Neuronal stem cell (in vitro differentiated cells): ENCODE data around the gene BCAS1.

Experiments
- DNase-seq: peaks from one replicate; pipeline ENCODE4 v3.0.0-alpha.2; 2013; ENCODE audit warnings: low spot score
- H2AFZ ChIP-seq: one replicate; pipeline ENCODE4 v1.6.1; 2013; ENCODE audit warnings: mild to moderate bottlenecking, low read length, inconsistent platforms
- H2AK5ac ChIP-seq: 2 replicates; pipeline ENCODE4 v1.6.1; 2013; ENCODE audit warnings: low read depth, mild to moderate bottlenecking, inconsistent platforms, low read length, moderate library complexity, mixed read lengths
- H2BK120ac ChIP-seq: 2 replicates; pipeline ENCODE4 v1.6.1; 2013; ENCODE audit warnings: low read depth, mild to moderate bottlenecking, inconsistent platforms, low read length, moderate library complexity, mixed read lengths
- H2BK12ac ChIP-seq: one replicate; pipeline ENCODE4 v1.6.1; 2013; ENCODE audit warnings: low read length, inconsistent platforms
- H2BK15ac ChIP-seq: 2 replicates; pipeline ENCODE4 v1.6.1; 2013; ENCODE audit warnings: mild to moderate bottlenecking, low read length, inconsistent platforms, mixed read lengths
- H2BK5ac ChIP-seq: one replicate; pipeline ENCODE4 v1.6.1; 2013; ENCODE audit warnings: inconsistent platforms, mild to moderate bottlenecking, low read length, moderate library complexity
- H3K14ac ChIP-seq: one replicate; pipeline ENCODE4 v1.6.1; 2013; ENCODE audit warnings: low read length, inconsistent platforms
- H3K18ac ChIP-seq: 2 replicates; pipeline ENCODE4 v1.6.1; 2013; ENCODE audit warnings: low read length, inconsistent platforms
- H3K23ac ChIP-seq: 2 replicates; pipeline ENCODE4 v1.6.1; 2013; ENCODE audit warnings: low read depth, mild to moderate bottlenecking, mixed read lengths, low read length, inconsistent platforms; ENCODE audit not compliant: poor library complexity
- H3K27ac ChIP-seq: replicated peaks from 3 replicates; pipeline ENCODE4 v1.5.1; 2013; ENCODE audit warnings: low read length, inconsistent platforms
- H3K27me3 ChIP-seq, 3 experiments: 2 replicates each; pipeline ENCODE4 v1.6.1; 2013; ENCODE audit warnings: low read length in 3 of 3, mild to moderate bottlenecking in 2 of 3, inconsistent platforms in 1 of 3, low read depth in 1 of 3, mixed read lengths in 1 of 3, moderate library complexity in 1 of 3; ENCODE audit not compliant: control insufficient read depth in 3 of 3, insufficient read depth in 3 of 3
- H3K36me3 ChIP-seq, 2 donors: replicated peaks in 1 of 2; 2 replicates each; pipeline ENCODE4 v1.6.1; 2013; ENCODE audit warnings: low read length in 2 of 2; ENCODE audit not compliant: control insufficient read depth in 2 of 2, insufficient read depth in 2 of 2
- H3K4ac ChIP-seq: 2 replicates; pipeline ENCODE4 v1.6.1; 2013; ENCODE audit warnings: inconsistent platforms, mild to moderate bottlenecking, low read length, moderate library complexity
- H3K4me1 ChIP-seq, 2 donors: 1 replicate in 1 of 2; 2 replicates in 1 of 2; pipeline ENCODE4 v1.6.1; 2013; ENCODE audit warnings: low read length in 2 of 2, low read depth in 1 of 2; ENCODE audit not compliant: control insufficient read depth in 2 of 2, insufficient read depth in 1 of 2
- H3K4me2 ChIP-seq: one replicate; pipeline ENCODE4 v1.6.1; 2013; ENCODE audit warnings: mild to moderate bottlenecking, low read length, inconsistent platforms; ENCODE audit not compliant: insufficient read depth, poor library complexity, severe bottlenecking
- H3K4me3 ChIP-seq, 2 donors: 2 replicates each; pipeline ENCODE4 v1.5.1; 2013; ENCODE audit warnings: low read length in 2 of 2, mild to moderate bottlenecking in 2 of 2, inconsistent platforms in 1 of 2, moderate library complexity in 1 of 2
- H3K79me1 ChIP-seq: one replicate; pipeline ENCODE4 v1.6.1; 2013; ENCODE audit warnings: low read depth, mild to moderate bottlenecking, inconsistent platforms, low read length, moderate library complexity
- H3K9ac ChIP-seq: one replicate; pipeline ENCODE4 v1.6.1; 2013; ENCODE audit warnings: mild to moderate bottlenecking, low read depth, low read length, inconsistent platforms; ENCODE audit not compliant: poor library complexity
- H3K9me3 ChIP-seq, 2 donors: replicated peaks in 1 of 2; 2 replicates each; pipeline versions ENCODE3 to v1.6.1; 2013; ENCODE audit warnings: low read length in 2 of 2, mild to moderate bottlenecking in 2 of 2, inconsistent platforms in 1 of 2, low read depth in 1 of 2, mixed read lengths in 1 of 2, moderate library complexity in 1 of 2; ENCODE audit not compliant: control insufficient read depth in 2 of 2, insufficient read depth in 1 of 2
- H4K8ac ChIP-seq: one replicate; pipeline ENCODE4 v1.6.1; 2013; ENCODE audit warnings: low read depth, mild to moderate bottlenecking, inconsistent platforms, low read length, moderate library complexity
- H4K91ac ChIP-seq: one replicate; pipeline ENCODE4 v1.6.1; 2013; ENCODE audit warnings: low read length, low read depth, mild to moderate bottlenecking, inconsistent platforms; ENCODE audit not compliant: poor library complexity
- WGBS, 2 donors: extraction: QIAGEN DNeasy Blood & Tissue Kit; methylation state at CpG; one replicate each; pipeline ENCODE4 v1.1.7; 2013; ENCODE audit warnings: missing lambda C conversion rate in 2 of 2, mixed read lengths in 1 of 2; ENCODE audit not compliant: insufficient read length in 2 of 2, insufficient replicate concordance in 1 of 2; ENCODE audit errors: extremely low coverage in 2 of 2; 5-methylcytosine and 5-hydroxymethylcytosine counted together

The BCAS1 gene

GRCh38 chr20:53929974-53930650 lies 140.3 kb downstream of the BCAS1 start:
- Histone ChIP-seq H3K36me3 (no peaks in the 10 kb centered on the region), H3K4ac (no peak overlapping the region), H3K9ac (no peak overlapping the region), H3K4me1 (peaks cover under 1 to 7% of the 10 kb centered on the region in 2 donors), H2AFZ (no peak overlapping the region), H3K23ac (no peak overlapping the region), H3K4me2 (no peak overlapping the region), H2AK5ac (no peak overlapping the region), H4K8ac (no peak overlapping the region), H2BK5ac (no peak overlapping the region), H3K27ac (no peak overlapping the region), H2BK120ac (no peak overlapping the region), H3K79me1 (no peaks in the 10 kb centered on the region), H3K14ac (no peak overlapping the region), H4K91ac (no peak overlapping the region), H2BK12ac (no peak overlapping the region), H3K9me3 (peaks cover 0 to 2% of the 10 kb centered on the region in 2 donors), H2BK15ac (no peak overlapping the region), H3K18ac (no peak overlapping the region), H3K27me3 (no peaks in the 10 kb centered on the region), H3K4me3 (no peak overlapping the region)
- no CpG with 5 or more reads among the region's 6 CpGs for WGBS, 2 donors
- no peak for DNase-seq

GRCh38 chr20:53929399-53929798 lies 141.0 kb downstream of the BCAS1 start:
- no peaks in the 10 kb centered on the region for H3K36me3 ChIP-seq
- no peak overlapping the region for H3K14ac ChIP-seq
- peaks cover 0 to 2% of the 10 kb centered on the region in 2 donors for H3K9me3 ChIP-seq
- H4K91ac ChIP-seq = no peak overlapping the region
- H3K9ac ChIP-seq = no peak overlapping the region
- H4K8ac ChIP-seq = no peak overlapping the region
- no peak overlapping the region for H3K18ac ChIP-seq
- H2BK15ac ChIP-seq = no peak overlapping the region
- H3K4me2 ChIP-seq = no peak overlapping the region
- no peak overlapping the region for H3K4me3 ChIP-seq
- no peak overlapping the region for H3K23ac ChIP-seq
- H2BK120ac ChIP-seq = no peak overlapping the region
- H2BK12ac ChIP-seq = no peak overlapping the region
- no peak for DNase-seq
- H2AK5ac ChIP-seq = no peak overlapping the region
- H3K4ac ChIP-seq = no peak overlapping the region
- H3K79me1 ChIP-seq = no peaks in the 10 kb centered on the region
- no peak overlapping the region for H2BK5ac ChIP-seq
- WGBS, 2 donors = no CpG with 5 or more reads among the region's 2 CpGs
- no peak overlapping the region for H2AFZ ChIP-seq
- H3K4me1 ChIP-seq = peaks cover 0 to 1% of the 10 kb centered on the region in 2 donors
- H3K27ac ChIP-seq = no peak overlapping the region
- H3K27me3 ChIP-seq = no peaks in the 10 kb centered on the region

- Histone ChIP-seq H3K27ac (no peak overlapping the region), H2BK15ac (no peak overlapping the region), H3K14ac (no peak overlapping the region), H3K9me3 (peaks cover 0 to 2% of the 10 kb centered on the region in 2 donors), H2BK12ac (no peak overlapping the region), H2AK5ac (no peak overlapping the region), H2BK5ac (no peak overlapping the region), H2AFZ (no peak overlapping the region), H3K4me3 (no peak overlapping the region), H3K36me3 (no peaks in the 10 kb centered on the region), H3K79me1 (no peaks in the 10 kb centered on the region), H3K4me2 (no peak overlapping the region), H3K18ac (no peak overlapping the region), H4K8ac (no peak overlapping the region), H3K4me1 (peaks cover 0 to under 1% of the 10 kb centered on the region in 2 donors), H2BK120ac (no peak overlapping the region), H3K23ac (no peak overlapping the region), H3K9ac (no peak overlapping the region), H4K91ac (no peak overlapping the region), H3K4ac (no peak overlapping the region), H3K27me3 (no peaks in the 10 kb centered on the region)
- WGBS, 2 donors = no CpG with 5 or more reads among the region's 7 CpGs
- no peak for DNase-seq
Observed at GRCh38 chr20:53927990-53928389, 142.4 kb downstream of the BCAS1 start.

GRCh38 chr20:53926428-53927028 lies 143.9 kb downstream of the BCAS1 start:
- WGBS, 2 donors = no CpG with 5 or more reads among the region's 5 CpGs
- H2BK12ac ChIP-seq = no peak overlapping the region
- H3K36me3 ChIP-seq = no peaks in the 10 kb centered on the region
- H3K14ac ChIP-seq = no peak overlapping the region
- H2BK15ac ChIP-seq = no peak overlapping the region
- no peak overlapping the region for H3K9ac ChIP-seq
- no peak overlapping the region for H4K8ac ChIP-seq
- peak overlapping the region; percentile 40 for H4K91ac ChIP-seq
- no peak overlapping the region for H3K4ac ChIP-seq
- H3K23ac ChIP-seq = no peak overlapping the region
- H2AK5ac ChIP-seq = no peak overlapping the region
- H3K4me2 ChIP-seq = no peak overlapping the region
- H3K27me3 ChIP-seq = no peaks in the 10 kb centered on the region
- no peaks in the 10 kb centered on the region for H3K79me1 ChIP-seq
- peaks cover under 1 to 2% of the 10 kb centered on the region in 2 donors for H3K4me1 ChIP-seq
- peak overlapping the region; percentile 17 for H3K18ac ChIP-seq
- H2BK5ac ChIP-seq = no peak overlapping the region
- H2AFZ ChIP-seq = peak overlapping the region; percentile 11
- no peak for DNase-seq
- no peak overlapping the region for H3K4me3 ChIP-seq
- H3K9me3 ChIP-seq = peaks cover 0 to 2% of the 10 kb centered on the region in 2 donors
- no peak overlapping the region for H3K27ac ChIP-seq
- no peak overlapping the region for H2BK120ac ChIP-seq
